HG02610 (cell line): ENCODE data around the gene TBL1XR1.

Experiments
- ATAC-seq: cut with Tn5 transposase; IDR thresholded peaks from one replicate; pipeline ENCODE4 v1.9.1; 2021; ENCODE audit warnings: mild to moderate bottlenecking, moderate library complexity; ENCODE audit not compliant: unreplicated experiment

The TBL1XR1 gene

GRCh38 chr3:177197041-177197726 lies at the start of gene TBL1XR1:
Gene TBL1XR1, minus strand, starts transcription at chr3:177197482. Its CDS starts 132,505 bp downstream, at chr3:177064977.
- peak; percentile 48 for ATAC-seq

GRCh38 chr3:177245250-177245649 lies 48.0 kb upstream of the TBL1XR1 start:
- no peak for ATAC-seq

- no peak for ATAC-seq
These were observed 47.3 kb upstream of the TBL1XR1 start for GRCh38 chr3:177244606-177245005.

- ATAC-seq, result no peak
These were observed 41.5 kb upstream of the TBL1XR1 start for GRCh38 chr3:177238686-177239216.

GRCh38 chr3:177237206-177237605 lies 39.9 kb upstream of the TBL1XR1 start:
- ATAC-seq, result no peak

GRCh38 chr3:177236704-177237103 lies 39.4 kb upstream of the TBL1XR1 start:
- ATAC-seq, result no peak

- no peak for ATAC-seq
These were observed 36.8 kb upstream of the TBL1XR1 start for GRCh38 chr3:177234121-177234520.

- no peak for ATAC-seq
These were observed 34.0 kb upstream of the TBL1XR1 start for GRCh38 chr3:177231242-177231641.

GRCh38 chr3:177230641-177231040 lies 33.4 kb upstream of the TBL1XR1 start:
- no peak for ATAC-seq

- ATAC-seq, result no peak
These were observed 32.5 kb upstream of the TBL1XR1 start for GRCh38 chr3:177229791-177230190.

- ATAC-seq, result no peak
These were observed 31.4 kb upstream of the TBL1XR1 start for GRCh38 chr3:177228601-177229190.

GRCh38 chr3:177224414-177224813 lies 27.1 kb upstream of the TBL1XR1 start:
- no peak for ATAC-seq

GRCh38 chr3:177221744-177222143 lies 24.5 kb upstream of the TBL1XR1 start:
- ATAC-seq, result no peak

- no peak for ATAC-seq
These were observed 23.1 kb upstream of the TBL1XR1 start for GRCh38 chr3:177220136-177220974.

- no peak for ATAC-seq
These were observed 16.7 kb upstream of the TBL1XR1 start for GRCh38 chr3:177213801-177214535.

- no peak for ATAC-seq
These were observed 15.5 kb upstream of the TBL1XR1 start for GRCh38 chr3:177212756-177213155.

GRCh38 chr3:177212278-177212610 lies 15.0 kb upstream of the TBL1XR1 start:
- no peak for ATAC-seq

- ATAC-seq, result no peak
These were observed 14.4 kb upstream of the TBL1XR1 start for GRCh38 chr3:177211503-177212277.

GRCh38 chr3:177210744-177211502 lies 13.6 kb upstream of the TBL1XR1 start:
- ATAC-seq, result no peak
